Measurements from ENCODE around the gene CNGA3.

The CNGA3 gene

DNA sequence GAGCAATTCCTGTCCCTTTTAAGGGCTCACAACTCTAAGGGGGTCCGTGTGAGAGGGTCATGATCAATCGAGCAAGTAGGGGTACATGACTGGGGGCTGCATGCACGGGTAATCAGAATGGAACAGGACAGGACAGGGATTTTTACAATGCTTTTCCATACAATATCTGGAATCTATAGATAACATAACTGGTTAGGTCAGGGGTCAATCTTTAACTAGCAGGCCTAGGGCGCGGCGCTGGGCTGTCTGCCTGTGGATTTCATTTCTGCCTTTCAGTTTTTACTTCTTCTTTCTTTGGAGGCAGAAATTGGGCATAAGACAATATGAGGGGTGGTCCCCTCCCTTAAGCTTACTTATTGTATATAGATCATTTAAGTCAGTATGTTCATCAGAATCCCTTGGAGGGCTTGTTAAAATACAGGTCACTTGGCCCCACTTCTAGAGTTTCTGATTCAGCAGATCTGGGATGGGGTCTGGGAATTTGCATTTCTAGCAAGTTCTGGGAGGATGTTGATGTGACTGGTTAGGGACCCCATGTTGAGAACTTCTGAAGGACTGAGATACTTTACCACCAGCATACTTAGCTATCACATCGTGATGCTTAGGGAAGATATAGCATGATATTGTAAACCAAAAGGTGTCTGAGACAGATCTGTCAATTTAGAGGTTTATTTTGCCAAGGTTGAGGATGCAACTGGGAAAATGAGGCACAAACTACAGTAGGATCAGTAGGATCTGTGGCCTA is 95.6 kb downstream of the CNGA3 start:
- no peak for DNase-seq (ENCODE audit: low spot score)

DNA sequence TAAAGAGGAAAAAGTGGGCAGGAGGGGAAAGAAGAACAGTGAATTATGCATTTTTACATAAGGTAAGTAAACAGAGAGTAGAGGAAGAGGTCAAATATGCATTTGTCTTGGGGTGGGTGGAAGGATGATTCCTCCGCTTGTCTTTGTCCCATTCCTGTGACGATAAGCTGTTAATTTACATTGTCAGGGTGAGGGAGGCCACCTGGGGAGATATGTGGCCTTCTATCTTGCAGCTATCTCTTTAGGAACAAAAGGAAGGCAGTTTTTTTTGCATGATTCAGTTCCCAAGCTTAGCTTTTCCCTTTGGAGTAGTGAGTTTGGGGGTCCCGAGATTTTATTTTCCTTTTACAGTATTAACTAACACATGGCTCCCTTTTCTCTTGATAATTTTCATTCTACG is 96.2 kb downstream of the CNGA3 start:
- DNase-seq (ENCODE audit: low spot score) = no peak

DNA sequence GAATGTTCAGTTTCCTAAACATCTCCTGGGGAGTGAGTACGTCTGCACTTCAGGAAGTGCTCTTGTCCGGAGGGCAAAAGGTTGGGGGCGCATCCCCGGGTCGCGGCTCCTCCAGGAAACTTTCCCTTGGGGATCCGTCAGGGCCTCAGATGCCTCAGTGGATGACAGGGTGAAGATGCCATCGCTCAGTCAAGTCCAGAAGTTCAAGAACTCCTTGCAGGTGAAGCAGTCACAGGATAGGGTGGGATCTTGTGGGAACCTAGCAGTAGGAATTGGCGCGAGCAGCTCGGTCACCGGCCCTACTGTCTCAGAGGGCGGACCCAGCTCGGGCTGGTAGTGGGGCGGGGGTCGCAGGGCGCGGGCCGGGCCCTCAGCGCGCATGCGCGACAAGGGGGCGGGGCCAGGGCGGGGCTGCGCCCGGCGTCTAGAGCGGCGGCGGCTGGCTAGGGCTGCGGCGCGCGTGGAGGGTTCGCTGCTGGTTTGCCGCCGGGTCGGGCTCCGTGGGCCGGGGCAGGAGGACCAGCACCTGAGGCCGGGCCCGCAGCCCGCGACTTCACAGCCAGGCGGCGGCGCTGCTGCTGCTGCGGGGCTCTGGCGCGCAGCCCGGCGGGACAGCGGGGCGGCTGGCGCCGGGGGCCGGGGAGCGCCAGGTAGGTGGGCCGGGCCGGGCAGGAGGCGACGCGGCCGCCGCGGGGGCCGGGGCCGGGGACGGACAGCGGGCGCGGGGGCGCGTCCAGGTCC is 98.3 kb downstream of the CNGA3 start, which contains the start of gene INPP4A:
TSS of gene INPP4A (plus strand) at position 423 of the 741 bp plus-strand sequence. CDS start 75,191 bp downstream, outside the sequence.
- DNase-seq (ENCODE audit: low spot score) = peak; percentile 75

DNA sequence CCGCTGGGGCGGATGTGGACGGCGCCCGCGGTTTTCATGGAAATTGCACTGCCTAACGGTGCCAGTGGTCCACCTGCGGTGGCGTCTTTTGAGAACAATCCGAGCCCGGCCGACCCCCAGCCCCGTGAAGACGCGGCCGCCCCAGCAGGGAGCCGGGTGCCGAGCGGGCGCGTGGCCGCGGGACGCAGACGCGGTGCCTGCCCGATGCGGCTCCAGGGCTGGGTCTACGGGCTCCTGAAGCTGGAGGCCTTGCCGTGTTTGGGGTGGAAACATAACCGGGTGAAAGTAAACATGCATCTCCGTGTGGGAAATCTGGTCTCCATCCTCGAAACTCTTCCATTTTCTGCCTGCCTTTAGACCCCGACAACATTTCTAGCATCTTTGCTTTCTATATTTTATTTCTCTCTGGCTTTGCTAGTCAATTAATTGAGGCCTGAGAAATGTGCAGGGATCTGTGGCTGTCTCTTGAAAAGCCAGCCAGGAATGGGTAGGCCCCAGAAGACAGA is 99.0 kb downstream of the CNGA3 start:
- DNase-seq (ENCODE audit: low spot score) = no peak

DNA sequence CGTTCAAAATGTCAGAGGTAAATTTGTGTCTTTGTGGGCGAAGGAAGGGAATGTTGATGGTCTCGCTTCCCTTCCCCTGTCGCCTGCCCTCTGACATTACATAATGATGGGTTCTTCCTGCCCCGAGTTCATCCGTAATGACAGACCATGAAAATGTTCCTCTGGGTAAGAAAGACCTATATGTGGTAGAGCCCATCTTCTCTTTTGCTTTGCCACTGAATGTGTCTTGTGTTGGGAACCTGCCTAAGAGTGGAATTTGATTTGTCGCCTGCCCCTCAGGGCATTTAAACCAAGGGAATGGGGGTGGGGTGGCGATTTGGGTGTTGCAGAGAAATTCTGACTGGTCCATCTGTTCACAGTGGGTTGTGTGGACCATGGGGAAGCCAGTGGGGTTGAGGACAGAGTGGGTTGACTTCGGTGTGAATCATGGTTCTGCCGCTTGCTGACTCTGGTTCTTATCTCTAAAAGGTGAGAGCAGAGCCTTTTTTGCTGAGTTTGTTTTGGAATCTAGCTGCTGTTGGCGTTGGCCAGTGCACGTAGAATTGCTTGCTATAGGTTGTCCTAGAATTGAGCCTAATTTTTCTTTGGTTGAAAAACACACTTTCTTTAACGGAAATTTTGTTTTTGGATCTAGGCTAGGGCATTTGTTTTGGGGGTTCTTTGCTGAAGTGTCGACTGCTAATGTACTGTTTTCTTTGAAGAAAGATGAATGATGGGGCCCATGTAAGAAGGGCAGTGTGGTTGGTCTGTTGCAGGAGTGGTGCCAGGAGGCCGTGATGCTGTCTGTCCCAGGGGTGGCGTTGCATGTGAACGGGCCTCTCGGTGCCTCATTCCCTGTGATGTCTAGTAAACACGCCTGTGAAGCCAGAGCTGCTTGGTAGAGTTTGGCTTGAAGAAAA is 99.7 kb downstream of the CNGA3 start:
- DNase-seq (ENCODE audit: low spot score) = peak; percentile 30

DNA sequence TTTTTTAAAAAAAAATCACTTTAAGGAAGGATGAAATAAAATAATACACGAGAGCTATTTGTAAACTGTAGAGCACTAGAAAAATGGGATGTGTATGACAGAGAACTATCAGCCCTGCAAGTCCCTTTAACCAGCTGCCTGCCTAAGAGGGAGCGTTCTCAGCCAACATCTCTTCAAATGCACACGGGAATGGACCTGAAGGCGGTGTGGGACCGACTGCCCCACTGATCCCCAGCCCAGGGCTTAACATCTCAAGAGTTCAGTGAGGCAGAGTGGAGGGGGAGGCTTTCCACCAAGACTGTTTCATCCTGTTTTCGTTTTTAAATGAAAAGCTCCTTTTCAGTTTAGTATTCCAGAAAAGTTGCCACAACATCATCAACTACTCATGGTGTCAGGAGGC is 100.6 kb downstream of the CNGA3 start:
- no peak for DNase-seq (ENCODE audit: low spot score)
